PFSK-1 (cell line): ENCODE measurements around the gene SDC1.

Experiments
- POLR2AphosphoS5 ChIP-seq: IDR thresholded peaks from 2 replicates; pipeline ENCODE4 v1.6.1; 2012; ENCODE audit warnings: low read depth, mild to moderate bottlenecking, control low read depth, low read length, moderate library complexity
- SIN3A ChIP-seq: IDR thresholded peaks from 2 replicates; pipeline ENCODE4 v1.6.1; 2012; ENCODE audit warnings: mild to moderate bottlenecking, low read length, moderate library complexity, borderline replicate concordance; ENCODE audit not compliant: insufficient read depth

- no peak for TF ChIP-seq POLR2AphosphoS5
- no peak for TF ChIP-seq SIN3A
Observed at GRCh38 chr2:20190170-20190569, 34.8 kb downstream of the SDC1 start.
